Measurements from ENCODE around the gene TTBK1. TPM values are rescaled to one million over a fixed set of nuclear protein-coding genes. Genes with fewer than 3 reads are reported as not detected.

The TTBK1 gene
- total and polyA plus RNA-seq, 2 of the 4 experiments (the other 2 are of a cell fraction): 0.02 TPM; not detected in 1

DNA sequence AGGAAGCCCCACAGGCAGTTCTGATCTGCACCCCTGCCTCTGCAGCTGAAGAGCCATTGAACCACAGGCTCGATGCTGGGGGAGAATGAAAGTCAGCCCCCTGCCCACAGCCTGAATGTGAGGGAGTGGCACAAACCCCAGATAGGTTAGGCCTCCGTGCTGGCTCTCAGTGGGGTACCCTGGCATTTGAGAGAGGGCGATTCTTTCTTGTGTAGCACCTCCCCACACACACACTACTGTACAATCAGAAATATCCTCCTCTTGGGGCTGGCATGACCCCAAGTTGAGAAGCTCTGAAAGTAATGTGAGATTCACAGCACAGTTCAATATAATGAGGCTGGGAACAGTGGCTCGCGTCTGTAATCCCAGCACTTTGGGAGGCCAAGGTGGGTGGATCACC, 17.9 kb downstream of the TTBK1 start:
- H3K36me3 ChIP-seq (ENCODE audit: control insufficient read depth, insufficient read depth, low read length): no peaks in the 10 kb centered on the region
- no peak overlapping the region for H2AFZ ChIP-seq (replicated peaks; ENCODE audit: low read length, poor library complexity)
- H3K27me3 ChIP-seq (ENCODE audit: control insufficient read depth, insufficient read depth, low read length): peaks cover 37% of the 10 kb centered on the region
- no peak overlapping the region for H2BK5ac ChIP-seq (ENCODE audit: low read depth, low read length, poor library complexity, severe bottlenecking)
- H3K4ac ChIP-seq (ENCODE audit: low read depth, low read length): no peak overlapping the region
- ATAC-seq (ENCODE audit: low read depth): no peak
- H4K8ac ChIP-seq (ENCODE audit: low read depth in 2 of 2, low read length in 2 of 2): no peak overlapping the region
- H3K9me1 ChIP-seq (ENCODE audit: insufficient read depth, low read length): no peaks in the 10 kb centered on the region
- no peaks in the 10 kb centered on the region for H3K79me1 ChIP-seq (ENCODE audit: low read depth in 1 of 2, low read length in 2 of 2)
- ChIA-PET POLR2A (ENCODE audit: unreplicated experiment) (no interaction called here), CTCF (no interaction called here)
- no peak overlapping the region for H4K5ac ChIP-seq (ENCODE audit: low read depth, low read length)
- H2BK120ac ChIP-seq (ENCODE audit: low read depth, low read length): no peak overlapping the region
- no peak overlapping the region for H3K9ac ChIP-seq (ENCODE audit: low read depth, low read length)
- H3K9me3 ChIP-seq (ENCODE audit: control insufficient read depth, insufficient read depth, low read length): no peaks in the 10 kb centered on the region
- no peak for DNase-seq
- no peak overlapping the region for H4K91ac ChIP-seq (ENCODE audit: insufficient read depth, low read depth, low read length)
- H3K4me3 ChIP-seq (ENCODE audit: insufficient read depth, low read depth, low read length): no peak overlapping the region
- no TSS peak for BruUV-seq (replicated peaks)
- H3K4me1 ChIP-seq (ENCODE audit: control insufficient read depth, insufficient read depth, low read length): no peaks in the 10 kb centered on the region
- H2BK15ac ChIP-seq (ENCODE audit: low read depth, low read length): no peak overlapping the region
- H2BK20ac ChIP-seq (ENCODE audit: low read depth, low read length): no peak overlapping the region
- TF ChIP-seq CHD1 (IDR thresholded peaks at IDR 0.05; ENCODE audit: low read depth, low read length) (no peak), RCOR1 (IDR thresholded peaks at IDR 0.05; ENCODE audit: insufficient replicate concordance, low read length) (no peak), MXI1 (IDR thresholded peaks at IDR 0.05; ENCODE audit: borderline replicate concordance, low read depth, low read length) (no peak), FOS (IDR thresholded peaks at IDR 0.05; ENCODE audit: low read depth, low read length) (no peak), RFX5 (IDR thresholded peaks at IDR 0.05; ENCODE audit: low read depth, low read length) (no peak), NFE2L2 (IDR thresholded peaks at IDR 0.05; ENCODE audit: low read depth, low read length) (no peak), SMC3 (IDR thresholded peaks at IDR 0.05; ENCODE audit: low read depth, low read length) (no peak)
- TF ChIP-seq, protein P1, sequence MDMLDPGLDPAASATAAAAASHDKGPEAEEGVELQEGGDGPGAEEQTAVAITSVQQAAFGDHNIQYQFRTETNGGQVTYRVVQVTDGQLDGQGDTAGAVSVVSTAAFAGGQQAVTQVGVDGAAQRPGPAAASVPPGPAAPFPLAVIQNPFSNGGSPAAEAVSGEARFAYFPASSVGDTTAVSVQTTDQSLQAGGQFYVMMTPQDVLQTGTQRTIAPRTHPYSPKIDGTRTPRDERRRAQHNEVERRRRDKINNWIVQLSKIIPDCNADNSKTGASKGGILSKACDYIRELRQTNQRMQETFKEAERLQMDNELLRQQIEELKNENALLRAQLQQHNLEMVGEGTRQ (IDR thresholded peaks at IDR 0.05; ENCODE audit: low read depth, low read length): no peak
- H3K4me2 ChIP-seq (ENCODE audit: low read depth, low read length): no peak overlapping the region
- no peak overlapping the region for H2AK9ac ChIP-seq (replicated peaks; ENCODE audit: low read depth, low read length, poor library complexity)
- H4K20me1 ChIP-seq (ENCODE audit: insufficient read depth, low read length): no peaks in the 10 kb centered on the region
- intact Hi-C loops (cut with micrococcal nuclease) (no loop called here), dilution Hi-C loops (cut with HindIII; ENCODE audit: low sequenced_read_pairs, unreplicated experiment) (no loop called here), in situ Hi-C loops (cut with MboI; ENCODE audit: low sequenced_read_pairs) (loop anchor here (5.0 kb wide), 1 partner anchor 71 kb away; no protein-coding TSS in a partner anchor)
- H3K23ac ChIP-seq (ENCODE audit: low read depth, low read length): no peak overlapping the region
- no peak overlapping the region for H3K56ac ChIP-seq (ENCODE audit: extremely low read depth, insufficient read depth, low read length)
- H2AK5ac ChIP-seq (ENCODE audit: low read depth, low read length): no peak overlapping the region
- H3K14ac ChIP-seq (replicated peaks; ENCODE audit: low read depth, low read length): no peak overlapping the region
- H3K18ac ChIP-seq (ENCODE audit: low read depth, low read length): no peak overlapping the region
- WGBS, 2 experiments (ENCODE audit: extremely low coverage in 2 of 2, insufficient read length in 1 of 2): no CpG with 5 or more reads among the region's 5 CpGs
- no peak overlapping the region for H3K27ac ChIP-seq (ENCODE audit: insufficient read depth, low read length)
